Thoracic aorta (tissue), 2 donors: Measurements from ENCODE around the gene ZNF784. TPM values are rescaled to one million over a fixed set of nuclear protein-coding genes. Genes with fewer than 3 reads are reported as not detected.

ENCODE experiments used
- ATAC-seq: fragments of 150-250 bp; one replicate; pipeline ENCODE4 v1.8.0; 2017; ENCODE audit warnings: low read depth; ENCODE audit not compliant: insufficient number of reproducible peaks, low FRiP score
- DNase-seq: peaks from one replicate; pipeline ENCODE4 v3.0.0-alpha.2; 2020; ENCODE audit warnings: low spot score
- H3K27ac ChIP-seq, 2 donors: fragments of 200-600 bp; sonication (generic); 1 replicate in 1 of 2; 2 replicates in 1 of 2; pipeline ENCODE4 v1.5.1; 2016; ENCODE audit warnings: mild to moderate bottlenecking in 2 of 2, moderate library complexity in 2 of 2
- H3K27me3 ChIP-seq: fragments of 200-600 bp; sonication (generic); replicated peaks from 2 replicates; pipeline ENCODE4 v1.6.0; 2016; ENCODE audit warnings: mild to moderate bottlenecking; ENCODE audit not compliant: insufficient read depth
- H3K36me3 ChIP-seq: fragments of 200-600 bp; sonication (generic); one replicate; pipeline ENCODE4 v1.5.1; 2016
- H3K4me1 ChIP-seq, 2 donors: fragments of 200-600 bp; sonication (generic); 1 replicate in 1 of 2; 2 replicates in 1 of 2; pipeline versions ENCODE4 v1.5.1 to v1.6.0; 2016; ENCODE audit warnings: low read depth in 2 of 2, mild to moderate bottlenecking in 1 of 2; ENCODE audit not compliant: control insufficient read depth in 1 of 2
- H3K4me3 ChIP-seq: fragments of 200-600 bp; sonication (generic); 2 replicates; pipeline ENCODE4 v1.5.1; 2016; ENCODE audit warnings: mild to moderate bottlenecking
- H3K9me3 ChIP-seq: fragments of 200-600 bp; sonication (generic); 2 replicates; pipeline ENCODE4 v1.5.1; 2016
- total RNA-seq, 2 donors: library from RNA; depleted of rRNA; stranded (reverse); fragments of >200 nt; gene quantifications; one replicate each; pipeline versions ENCODE4 v1.1.0 to v1.2.3, GENCODE V29; 2016
- TF ChIP-seq, protein P1 (sequence below): fragments of 200-600 bp; sonication (generic); IDR thresholded peaks from one replicate; pipeline ENCODE4 v1.5.1; 2019; ENCODE audit warnings: antibody characterized with exemption

Gene ZNF784
- total RNA-seq, 2 donors from 2014 or later: 8.5 to 13.0 TPM

DNA sequence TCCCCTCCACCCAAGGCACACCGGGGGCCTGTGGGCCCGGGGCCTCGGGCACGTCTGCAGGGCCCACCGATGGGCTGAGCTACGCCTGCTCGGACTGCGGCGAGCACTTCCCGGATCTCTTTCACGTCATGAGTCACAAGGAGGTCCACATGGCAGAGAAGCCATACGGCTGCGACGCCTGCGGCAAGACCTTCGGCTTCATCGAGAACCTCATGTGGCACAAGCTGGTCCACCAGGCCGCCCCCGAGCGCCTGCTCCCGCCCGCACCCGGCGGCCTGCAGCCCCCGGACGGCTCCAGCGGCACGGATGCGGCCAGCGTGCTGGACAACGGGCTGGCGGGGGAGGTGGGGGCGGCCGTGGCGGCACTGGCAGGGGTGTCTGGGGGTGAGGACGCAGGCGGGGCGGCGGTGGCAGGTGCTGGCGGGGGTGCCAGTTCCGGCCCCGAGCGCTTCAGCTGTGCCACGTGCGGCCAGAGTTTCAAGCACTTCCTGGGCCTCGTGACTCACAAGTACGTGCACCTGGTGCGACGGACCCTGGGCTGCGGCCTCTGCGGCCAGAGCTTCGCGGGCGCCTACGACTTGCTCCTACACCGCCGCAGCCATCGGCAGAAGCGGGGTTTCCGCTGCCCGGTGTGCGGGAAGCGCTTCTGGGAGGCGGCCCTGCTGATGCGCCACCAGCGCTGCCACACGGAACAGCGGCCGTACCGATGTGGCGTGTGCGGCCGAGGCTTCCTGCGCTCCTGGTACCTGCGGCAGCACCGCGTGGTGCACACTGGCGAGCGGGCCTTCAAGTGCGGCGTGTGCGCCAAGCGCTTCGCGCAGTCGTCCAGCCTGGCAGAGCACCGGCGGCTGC, 8.6 kb downstream of the ZNF784 start:
- DNase-seq (no peak), ATAC-seq (no peak)
- TF ChIP-seq, protein P1, sequence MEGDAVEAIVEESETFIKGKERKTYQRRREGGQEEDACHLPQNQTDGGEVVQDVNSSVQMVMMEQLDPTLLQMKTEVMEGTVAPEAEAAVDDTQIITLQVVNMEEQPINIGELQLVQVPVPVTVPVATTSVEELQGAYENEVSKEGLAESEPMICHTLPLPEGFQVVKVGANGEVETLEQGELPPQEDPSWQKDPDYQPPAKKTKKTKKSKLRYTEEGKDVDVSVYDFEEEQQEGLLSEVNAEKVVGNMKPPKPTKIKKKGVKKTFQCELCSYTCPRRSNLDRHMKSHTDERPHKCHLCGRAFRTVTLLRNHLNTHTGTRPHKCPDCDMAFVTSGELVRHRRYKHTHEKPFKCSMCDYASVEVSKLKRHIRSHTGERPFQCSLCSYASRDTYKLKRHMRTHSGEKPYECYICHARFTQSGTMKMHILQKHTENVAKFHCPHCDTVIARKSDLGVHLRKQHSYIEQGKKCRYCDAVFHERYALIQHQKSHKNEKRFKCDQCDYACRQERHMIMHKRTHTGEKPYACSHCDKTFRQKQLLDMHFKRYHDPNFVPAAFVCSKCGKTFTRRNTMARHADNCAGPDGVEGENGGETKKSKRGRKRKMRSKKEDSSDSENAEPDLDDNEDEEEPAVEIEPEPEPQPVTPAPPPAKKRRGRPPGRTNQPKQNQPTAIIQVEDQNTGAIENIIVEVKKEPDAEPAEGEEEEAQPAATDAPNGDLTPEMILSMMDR: no peak
- Histone ChIP-seq H3K27me3 (no peaks in the 10 kb centered on the region), H3K36me3 (peaks cover 32% of the 10 kb centered on the region), H3K9me3 (no peaks in the 10 kb centered on the region), H3K27ac (no peak overlapping the region), H3K4me1 (no peaks in the 10 kb centered on the region), H3K4me3 (no peak overlapping the region)

DNA sequence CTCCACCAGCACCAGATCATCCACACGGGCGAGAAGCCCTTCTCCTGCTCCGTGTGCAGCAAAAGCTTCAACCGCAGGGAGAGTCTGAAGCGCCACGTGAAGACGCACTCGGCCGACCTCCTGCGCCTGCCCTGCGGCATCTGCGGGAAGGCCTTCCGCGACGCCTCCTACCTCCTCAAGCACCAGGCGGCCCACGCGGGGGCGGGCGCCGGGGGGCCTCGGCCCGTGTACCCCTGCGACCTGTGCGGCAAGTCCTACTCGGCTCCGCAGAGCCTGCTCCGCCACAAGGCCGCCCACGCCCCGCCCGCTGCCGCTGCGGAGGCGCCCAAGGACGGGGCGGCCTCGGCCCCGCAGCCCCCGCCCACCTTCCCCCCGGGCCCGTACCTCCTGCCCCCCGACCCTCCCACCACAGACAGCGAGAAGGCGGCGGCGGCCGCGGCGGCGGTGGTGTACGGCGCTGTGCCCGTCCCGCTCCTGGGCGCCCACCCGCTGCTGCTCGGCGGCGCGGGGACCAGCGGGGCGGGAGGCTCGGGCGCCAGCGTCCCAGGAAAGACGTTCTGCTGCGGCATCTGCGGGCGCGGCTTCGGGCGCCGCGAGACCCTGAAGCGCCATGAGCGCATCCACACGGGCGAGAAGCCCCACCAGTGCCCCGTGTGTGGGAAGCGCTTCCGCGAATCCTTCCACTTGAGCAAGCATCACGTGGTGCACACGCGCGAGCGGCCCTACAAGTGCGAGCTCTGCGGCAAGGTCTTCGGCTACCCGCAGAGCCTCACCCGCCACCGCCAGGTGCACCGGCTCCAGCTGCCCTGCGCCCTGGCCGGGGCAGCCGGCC, 9.4 kb downstream of the ZNF784 start:
- Histone ChIP-seq H3K9me3 (no peaks in the 10 kb centered on the region), H3K4me1 (no peaks in the 10 kb centered on the region), H3K27me3 (no peaks in the 10 kb centered on the region), H3K4me3 (no peak overlapping the region), H3K27ac (no peak overlapping the region), H3K36me3 (peaks cover 34% of the 10 kb centered on the region)
- TF ChIP-seq, protein P1: no peak
- ATAC-seq: no peak
- DNase-seq: no peak

DNA sequence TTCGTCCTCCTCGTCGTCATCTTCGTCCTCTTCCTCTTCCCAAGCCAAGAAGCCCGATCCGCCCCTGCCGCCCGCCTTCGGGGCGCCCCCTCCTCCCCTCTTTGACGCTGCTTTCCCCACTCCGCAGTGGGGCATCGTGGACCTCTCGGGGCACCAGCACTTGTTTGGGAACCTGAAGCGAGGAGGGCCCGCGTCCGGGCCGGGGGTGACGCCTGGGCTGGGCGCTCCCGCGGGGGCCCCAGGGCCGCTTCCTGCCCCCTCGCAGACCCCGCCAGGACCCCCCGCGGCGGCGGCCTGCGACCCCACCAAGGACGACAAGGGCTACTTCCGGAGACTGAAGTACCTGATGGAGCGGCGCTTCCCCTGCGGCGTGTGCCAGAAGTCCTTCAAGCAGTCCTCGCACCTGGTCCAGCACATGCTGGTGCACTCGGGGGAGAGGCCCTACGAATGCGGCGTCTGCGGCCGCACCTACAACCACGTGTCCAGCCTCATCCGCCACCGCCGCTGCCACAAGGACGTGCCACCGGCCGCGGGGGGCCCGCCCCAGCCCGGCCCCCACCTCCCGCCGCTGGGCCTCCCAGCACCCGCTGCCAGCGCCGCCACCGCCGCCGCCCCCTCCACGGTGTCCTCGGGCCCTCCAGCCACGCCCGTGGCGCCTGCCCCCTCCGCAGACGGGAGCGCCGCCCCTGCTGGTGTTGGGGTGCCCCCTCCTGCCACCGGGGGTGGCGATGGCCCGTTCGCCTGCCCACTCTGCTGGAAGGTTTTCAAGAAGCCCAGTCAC, 10.2 kb downstream of the ZNF784 start:
- ATAC-seq: no peak
- H3K36me3 ChIP-seq: peaks cover 40% of the 10 kb centered on the region

DNA sequence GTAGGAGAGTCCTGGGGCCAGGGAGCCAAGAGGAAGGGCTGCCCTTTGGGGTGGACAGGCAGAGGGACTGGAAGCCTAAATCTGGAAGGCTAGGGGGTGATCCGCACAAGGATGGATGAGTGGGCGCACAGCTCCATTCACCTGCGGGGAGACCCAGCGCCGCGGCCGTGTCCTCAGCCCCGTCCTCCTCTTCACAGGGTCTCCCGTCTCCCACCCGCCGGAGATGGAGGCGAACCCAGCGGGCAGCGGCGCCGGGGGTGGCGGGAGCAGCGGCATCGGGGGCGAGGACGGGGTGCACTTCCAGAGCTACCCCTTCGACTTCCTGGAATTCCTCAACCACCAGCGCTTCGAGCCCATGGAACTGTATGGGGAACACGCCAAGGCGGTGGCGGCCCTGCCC, 11.0 kb downstream of the ZNF784 start:
- Histone ChIP-seq H3K4me1 (no peaks in the 10 kb centered on the region), H3K9me3 (no peaks in the 10 kb centered on the region), H3K27me3 (no peaks in the 10 kb centered on the region), H3K27ac (no peak overlapping the region), H3K36me3 (peaks cover 40% of the 10 kb centered on the region), H3K4me3 (no peak overlapping the region)
- TF ChIP-seq, protein P1: no peak
- DNase-seq: no peak
- no peak for ATAC-seq

More for the DNA sequence above, 10.2 kb downstream of the ZNF784 start:
- Histone ChIP-seq H3K4me3 (no peak overlapping the region), H3K27ac (no peak overlapping the region), H3K4me1 (no peaks in the 10 kb centered on the region), H3K9me3 (no peaks in the 10 kb centered on the region), H3K27me3 (no peaks in the 10 kb centered on the region)
- TF ChIP-seq, protein P1: no peak
- no peak for DNase-seq
